Tibial nerve (tissue), 4 donors: ENCODE measurements around the gene ASB13.
A peak's percentile ranks its signal among the peaks of the same experiment; 100 is the strongest.

Experiments
- EP300 ChIP-seq, 2 donors: sonication (generic); formaldehyde crosslinking; IDR thresholded peaks; one replicate each; pipeline ENCODE4 v1.6.1; 2017; ENCODE audit warnings: antibody characterized with exemption in 2 of 2, mild to moderate bottlenecking in 1 of 2
- POLR2A ChIP-seq, 2 donors: fragments of 450-650 bp; IDR thresholded peaks; one replicate each; pipeline ENCODE4 v1.6.1; 2017; ENCODE audit warnings: antibody characterized with exemption in 2 of 2, mild to moderate bottlenecking in 2 of 2, moderate library complexity in 2 of 2
- TF ChIP-seq, protein P1 (sequence below), 5 experiments: fragments of 200-600 bp in 3 of 5; fragments of 450-650 bp in 2 of 5; sonication (generic) in 3 of 5; IDR thresholded peaks; one replicate each; pipeline ENCODE4 v1.5.1; 2016 to 2019; ENCODE audit warnings: antibody characterized with exemption in 5 of 5, mild to moderate bottlenecking in 3 of 5, moderate library complexity in 2 of 5

DNA sequence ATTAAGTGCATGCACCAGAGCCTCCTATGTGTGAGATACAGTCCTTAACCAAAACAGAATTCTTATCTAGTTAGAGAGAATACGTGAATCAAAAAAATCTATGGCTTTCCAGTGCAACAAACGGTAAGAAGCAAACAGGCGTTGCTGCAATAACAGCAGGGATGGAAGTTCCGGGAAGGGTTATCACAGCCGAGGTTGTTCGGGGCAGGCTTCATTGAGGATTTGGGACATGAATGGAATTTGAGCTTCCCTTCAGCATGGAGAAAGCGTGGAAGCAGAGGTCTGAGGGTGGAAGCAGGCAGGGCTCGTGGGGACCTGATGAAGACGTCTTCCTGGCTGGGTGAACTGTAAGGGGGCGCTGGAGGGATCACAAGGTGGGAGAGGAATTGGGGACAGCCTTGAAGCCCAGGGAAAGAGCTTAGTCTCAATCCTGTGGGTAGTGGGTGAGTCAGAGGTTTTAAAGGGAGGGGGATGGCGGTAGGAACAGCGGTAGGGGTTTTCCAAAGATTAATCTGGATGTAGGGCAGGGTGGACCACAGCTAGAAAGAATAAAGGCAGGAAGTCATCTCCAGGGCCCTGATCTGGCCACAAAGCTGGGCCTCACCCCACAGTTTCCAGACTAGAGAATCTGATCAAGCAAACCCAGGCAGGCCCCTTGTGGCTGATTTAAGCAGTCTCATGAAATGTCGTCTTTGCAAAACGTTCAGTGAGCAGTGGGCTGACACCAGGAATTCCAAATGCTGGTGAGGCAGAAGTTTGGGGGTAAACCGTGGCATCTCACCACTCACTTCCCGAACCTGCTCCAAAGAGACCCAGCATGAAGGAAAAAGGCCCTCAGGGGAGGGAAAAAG is 76.5 kb downstream of the ASB13 start:
- TF ChIP-seq, protein P1, sequence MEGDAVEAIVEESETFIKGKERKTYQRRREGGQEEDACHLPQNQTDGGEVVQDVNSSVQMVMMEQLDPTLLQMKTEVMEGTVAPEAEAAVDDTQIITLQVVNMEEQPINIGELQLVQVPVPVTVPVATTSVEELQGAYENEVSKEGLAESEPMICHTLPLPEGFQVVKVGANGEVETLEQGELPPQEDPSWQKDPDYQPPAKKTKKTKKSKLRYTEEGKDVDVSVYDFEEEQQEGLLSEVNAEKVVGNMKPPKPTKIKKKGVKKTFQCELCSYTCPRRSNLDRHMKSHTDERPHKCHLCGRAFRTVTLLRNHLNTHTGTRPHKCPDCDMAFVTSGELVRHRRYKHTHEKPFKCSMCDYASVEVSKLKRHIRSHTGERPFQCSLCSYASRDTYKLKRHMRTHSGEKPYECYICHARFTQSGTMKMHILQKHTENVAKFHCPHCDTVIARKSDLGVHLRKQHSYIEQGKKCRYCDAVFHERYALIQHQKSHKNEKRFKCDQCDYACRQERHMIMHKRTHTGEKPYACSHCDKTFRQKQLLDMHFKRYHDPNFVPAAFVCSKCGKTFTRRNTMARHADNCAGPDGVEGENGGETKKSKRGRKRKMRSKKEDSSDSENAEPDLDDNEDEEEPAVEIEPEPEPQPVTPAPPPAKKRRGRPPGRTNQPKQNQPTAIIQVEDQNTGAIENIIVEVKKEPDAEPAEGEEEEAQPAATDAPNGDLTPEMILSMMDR (IDR thresholded peaks at IDR 0.05): peak in 1 of 5 experiments; percentile 10
- no peak for TF ChIP-seq POLR2A (IDR thresholded peaks at IDR 0.05)
- TF ChIP-seq EP300 (IDR thresholded peaks at IDR 0.05): no peak
